Measurements from ENCODE around the gene JAGN1.
"Not testable (repeated sequence)": the region's sequence is repeated elsewhere in the genome, so short reads cannot be mapped to it uniquely, and the experiment has no call there.

JAGN1 gene

GRCh38 chr3:9854291-9854940, 36.0 kb upstream of the JAGN1 start:
- not testable (repeated sequence) for H3K36me3 ChIP-seq (ENCODE audit: control insufficient read depth, insufficient read depth, low read length); H3K9me3 ChIP-seq (ENCODE audit: control insufficient read depth, low read length); H3K4me3 ChIP-seq (ENCODE audit: insufficient read depth, low read depth, low read length); H3K27ac ChIP-seq (ENCODE audit: insufficient read depth, low read depth, low read length, poor library complexity, severe bottlenecking); H3K27me3 ChIP-seq (ENCODE audit: control insufficient read depth, insufficient read depth, low read length, poor library complexity, severe bottlenecking); H3K4me1 ChIP-seq (ENCODE audit: control insufficient read depth, insufficient read depth, low read length)
- WGBS, 2 experiments = 75 to 95% methylated on average over 7 to 11 of the region's 11 CpGs

- Histone ChIP-seq H3K27me3 (ENCODE audit: control insufficient read depth, insufficient read depth, low read length, poor library complexity, severe bottlenecking) (no peaks in the 10 kb centered on the region), H3K4me1 (ENCODE audit: control insufficient read depth, insufficient read depth, low read length) (no peaks in the 10 kb centered on the region), H3K36me3 (ENCODE audit: control insufficient read depth, insufficient read depth, low read length) (no peaks in the 10 kb centered on the region), H3K4me3 (ENCODE audit: insufficient read depth, low read depth, low read length) (no peak overlapping the region), H3K9me3 (ENCODE audit: control insufficient read depth, low read length) (no peaks in the 10 kb centered on the region), H3K27ac (ENCODE audit: insufficient read depth, low read depth, low read length, poor library complexity, severe bottlenecking) (no peak overlapping the region)
- 96% methylated on average over 3 of the region's 3 CpGs for WGBS, 2 experiments
Measured at GRCh38 chr3:9855594-9855993, 34.8 kb upstream of the JAGN1 start.

- no peak overlapping the region for H3K4me3 ChIP-seq (ENCODE audit: insufficient read depth, low read depth, low read length)
- H3K4me1 ChIP-seq (ENCODE audit: control insufficient read depth, insufficient read depth, low read length) = peaks cover 12% of the 10 kb centered on the region
- no peak overlapping the region for H3K27ac ChIP-seq (ENCODE audit: insufficient read depth, low read depth, low read length, poor library complexity, severe bottlenecking)
- peaks cover 10% of the 10 kb centered on the region for H3K27me3 ChIP-seq (ENCODE audit: control insufficient read depth, insufficient read depth, low read length, poor library complexity, severe bottlenecking)
- no peaks in the 10 kb centered on the region for H3K36me3 ChIP-seq (ENCODE audit: control insufficient read depth, insufficient read depth, low read length)
- no peaks in the 10 kb centered on the region for H3K9me3 ChIP-seq (ENCODE audit: control insufficient read depth, low read length)
- 93 to 95% methylated on average over 12 of the region's 12 CpGs for WGBS, 2 experiments
Measured at GRCh38 chr3:9859530-9860025, 30.8 kb upstream of the JAGN1 start.

GRCh38 chr3:9861201-9861600, 29.2 kb upstream of the JAGN1 start:
- Histone ChIP-seq H3K4me1 (ENCODE audit: control insufficient read depth, insufficient read depth, low read length) (peaks cover 12% of the 10 kb centered on the region), H3K27ac (ENCODE audit: insufficient read depth, low read depth, low read length, poor library complexity, severe bottlenecking) (no peak overlapping the region), H3K27me3 (ENCODE audit: control insufficient read depth, insufficient read depth, low read length, poor library complexity, severe bottlenecking) (peaks cover 10% of the 10 kb centered on the region), H3K4me3 (ENCODE audit: insufficient read depth, low read depth, low read length) (no peak overlapping the region), H3K36me3 (ENCODE audit: control insufficient read depth, insufficient read depth, low read length) (no peaks in the 10 kb centered on the region), H3K9me3 (ENCODE audit: control insufficient read depth, low read length) (no peaks in the 10 kb centered on the region)
- WGBS, 2 experiments = 83 to 89% methylated on average over 4 of the region's 4 CpGs

- WGBS, 2 experiments = 88 to 89% methylated on average over 5 of the region's 5 CpGs
- H3K4me1 ChIP-seq (ENCODE audit: control insufficient read depth, insufficient read depth, low read length) = peaks cover 12% of the 10 kb centered on the region
Measured at GRCh38 chr3:9861626-9862130, 28.7 kb upstream of the JAGN1 start.

GRCh38 chr3:9862391-9863057, 27.9 kb upstream of the JAGN1 start:
- 14 to 15% methylated on average over 45 of the region's 45 CpGs for WGBS, 2 experiments
- Histone ChIP-seq H3K36me3 (ENCODE audit: control insufficient read depth, insufficient read depth, low read length) (no peaks in the 10 kb centered on the region), H3K27me3 (ENCODE audit: control insufficient read depth, insufficient read depth, low read length, poor library complexity, severe bottlenecking) (peaks cover 10% of the 10 kb centered on the region), H3K27ac (ENCODE audit: insufficient read depth, low read depth, low read length, poor library complexity, severe bottlenecking) (no peak overlapping the region), H3K4me1 (ENCODE audit: control insufficient read depth, insufficient read depth, low read length) (peaks cover 12% of the 10 kb centered on the region), H3K9me3 (ENCODE audit: control insufficient read depth, low read length) (no peaks in the 10 kb centered on the region), H3K4me3 (ENCODE audit: insufficient read depth, low read depth, low read length) (peak overlapping the region; percentile 23)

More at GRCh38 chr3:9861626-9862130, 28.7 kb upstream of the JAGN1 start:
- no peak overlapping the region for H3K4me3 ChIP-seq (ENCODE audit: insufficient read depth, low read depth, low read length)
- no peak overlapping the region for H3K27ac ChIP-seq (ENCODE audit: insufficient read depth, low read depth, low read length, poor library complexity, severe bottlenecking)
- H3K27me3 ChIP-seq (ENCODE audit: control insufficient read depth, insufficient read depth, low read length, poor library complexity, severe bottlenecking) = peaks cover 10% of the 10 kb centered on the region
- H3K36me3 ChIP-seq (ENCODE audit: control insufficient read depth, insufficient read depth, low read length) = no peaks in the 10 kb centered on the region
- H3K9me3 ChIP-seq (ENCODE audit: control insufficient read depth, low read length) = no peaks in the 10 kb centered on the region

- no peak overlapping the region for H3K4me3 ChIP-seq (ENCODE audit: insufficient read depth, low read depth, low read length)
- H3K9me3 ChIP-seq (ENCODE audit: control insufficient read depth, low read length) = no peaks in the 10 kb centered on the region
- peaks cover 12% of the 10 kb centered on the region for H3K4me1 ChIP-seq (ENCODE audit: control insufficient read depth, insufficient read depth, low read length)
- peaks cover 10% of the 10 kb centered on the region for H3K27me3 ChIP-seq (ENCODE audit: control insufficient read depth, insufficient read depth, low read length, poor library complexity, severe bottlenecking)
- H3K27ac ChIP-seq (ENCODE audit: insufficient read depth, low read depth, low read length, poor library complexity, severe bottlenecking) = no peak overlapping the region
- H3K36me3 ChIP-seq (ENCODE audit: control insufficient read depth, insufficient read depth, low read length) = no peaks in the 10 kb centered on the region
- 78% methylated on average over 22 of the region's 22 CpGs for WGBS, 2 experiments
Measured at GRCh38 chr3:9863058-9863772, 27.2 kb upstream of the JAGN1 start.

- no peak overlapping the region for H3K4me3 ChIP-seq (ENCODE audit: insufficient read depth, low read depth, low read length)
- 87 to 88% methylated on average over 16 of the region's 16 CpGs for WGBS, 2 experiments
- H3K27me3 ChIP-seq (ENCODE audit: control insufficient read depth, insufficient read depth, low read length, poor library complexity, severe bottlenecking) = peaks cover 10% of the 10 kb centered on the region
- H3K9me3 ChIP-seq (ENCODE audit: control insufficient read depth, low read length) = no peaks in the 10 kb centered on the region
- H3K4me1 ChIP-seq (ENCODE audit: control insufficient read depth, insufficient read depth, low read length) = peaks cover 12% of the 10 kb centered on the region
- peak overlapping the region; percentile 36 for H3K27ac ChIP-seq (ENCODE audit: insufficient read depth, low read depth, low read length, poor library complexity, severe bottlenecking)
- H3K36me3 ChIP-seq (ENCODE audit: control insufficient read depth, insufficient read depth, low read length) = no peaks in the 10 kb centered on the region
Measured at GRCh38 chr3:9864200-9864927, 26.0 kb upstream of the JAGN1 start.

GRCh38 chr3:9865125-9865637, 25.2 kb upstream of the JAGN1 start:
- H3K27me3 ChIP-seq (ENCODE audit: control insufficient read depth, insufficient read depth, low read length, poor library complexity, severe bottlenecking); H3K9me3 ChIP-seq (ENCODE audit: control insufficient read depth, low read length); H3K27ac ChIP-seq (ENCODE audit: insufficient read depth, low read depth, low read length, poor library complexity, severe bottlenecking); H3K4me3 ChIP-seq (ENCODE audit: insufficient read depth, low read depth, low read length); H3K36me3 ChIP-seq (ENCODE audit: control insufficient read depth, insufficient read depth, low read length): not testable (repeated sequence)
- peaks cover 12% of the 10 kb centered on the region for H3K4me1 ChIP-seq (ENCODE audit: control insufficient read depth, insufficient read depth, low read length)
- WGBS, 2 experiments = 95 to 96% methylated on average over 10 of the region's 10 CpGs

Data from ectodermal cell (in vitro differentiated cells).